Bronchial smooth muscle cell (primary cell): ENCODE results near the gene LMO4. TPM values are rescaled to one million over a fixed set of nuclear protein-coding genes. Genes with fewer than 3 reads are reported as not detected.

ENCODE experiments used
- total RNA-seq: library from RNA; depleted of rRNA; stranded (reverse); fragments of >200 nt; gene quantifications from 2 replicates; pipeline ENCODE4 v1.2.1, GENCODE V29; 2014

LMO4 gene, protein sequence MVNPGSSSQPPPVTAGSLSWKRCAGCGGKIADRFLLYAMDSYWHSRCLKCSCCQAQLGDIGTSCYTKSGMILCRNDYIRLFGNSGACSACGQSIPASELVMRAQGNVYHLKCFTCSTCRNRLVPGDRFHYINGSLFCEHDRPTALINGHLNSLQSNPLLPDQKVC
- total RNA-seq = 52.2 and 93.5 TPM in 2 replicates

GRCh38 chr1:87328272-87329050, at the start of gene LMO4:
TSS of gene LMO4 (plus strand) at chr1:87328880. CDS start at chr1:87332016, 3,136 bp downstream.

